ENCODE measurements around the gene G2E3.

Gene G2E3

GRCh38 chr14:30521899-30522736, 36.8 kb upstream of the G2E3 start:
- TF ChIP-seq POLR2AphosphoS5 (IDR thresholded peaks at IDR 0.05; ENCODE audit: low read depth, low read length) (no peak), SIN3A (IDR thresholded peaks at IDR 0.05; ENCODE audit: borderline replicate concordance, insufficient read depth, low read length) (no peak)

GRCh38 chr14:30525833-30526232, 33.1 kb upstream of the G2E3 start:
- no peak for TF ChIP-seq REST (IDR thresholded peaks at IDR 0.05; ENCODE audit: insufficient read depth in 1 of 2, low read depth in 2 of 2, low read length in 2 of 2)
- no peak for TF ChIP-seq TAF1 (IDR thresholded peaks at IDR 0.05; ENCODE audit: borderline replicate concordance, insufficient read depth, low read length)
- TF ChIP-seq SIN3A (IDR thresholded peaks at IDR 0.05; ENCODE audit: borderline replicate concordance, insufficient read depth, low read length) = no peak
- no peak for TF ChIP-seq POLR2AphosphoS5 (IDR thresholded peaks at IDR 0.05; ENCODE audit: low read depth, low read length)
- TF ChIP-seq FOXP2 (optimal IDR thresholded peaks at IDR 0.05; ENCODE audit: borderline replicate concordance, extremely low read depth, extremely low read length, insufficient read depth) = no peak

GRCh38 chr14:30527196-30527595, 31.8 kb upstream of the G2E3 start:
- TF ChIP-seq POLR2AphosphoS5 (IDR thresholded peaks at IDR 0.05; ENCODE audit: low read depth, low read length) (no peak), REST (IDR thresholded peaks at IDR 0.05; ENCODE audit: insufficient read depth in 1 of 2, low read depth in 2 of 2, low read length in 2 of 2) (no peak), TAF1 (IDR thresholded peaks at IDR 0.05; ENCODE audit: borderline replicate concordance, insufficient read depth, low read length) (no peak), SIN3A (IDR thresholded peaks at IDR 0.05; ENCODE audit: borderline replicate concordance, insufficient read depth, low read length) (no peak), FOXP2 (optimal IDR thresholded peaks at IDR 0.05; ENCODE audit: borderline replicate concordance, extremely low read depth, extremely low read length, insufficient read depth) (no peak)

- TF ChIP-seq FOXP2 (optimal IDR thresholded peaks at IDR 0.05; ENCODE audit: borderline replicate concordance, extremely low read depth, extremely low read length, insufficient read depth) = no peak
- peak in 1 of 2 experiments; percentile 79; a peak in 2 of 4 replicates for TF ChIP-seq REST (IDR thresholded peaks at IDR 0.05; ENCODE audit: insufficient read depth in 1 of 2, low read depth in 2 of 2, low read length in 2 of 2)
- TF ChIP-seq POLR2AphosphoS5 (IDR thresholded peaks at IDR 0.05; ENCODE audit: low read depth, low read length) = no peak
- TF ChIP-seq TAF1 (IDR thresholded peaks at IDR 0.05; ENCODE audit: borderline replicate concordance, insufficient read depth, low read length) = no peak
Observed at GRCh38 chr14:30528119-30528518, 30.8 kb upstream of the G2E3 start.

GRCh38 chr14:30528778-30529642, 29.9 kb upstream of the G2E3 start:
- TF ChIP-seq REST (IDR thresholded peaks at IDR 0.05; ENCODE audit: insufficient read depth in 1 of 2, low read depth in 2 of 2, low read length in 2 of 2) (no peak), TAF1 (IDR thresholded peaks at IDR 0.05; ENCODE audit: borderline replicate concordance, insufficient read depth, low read length) (no peak), FOXP2 (optimal IDR thresholded peaks at IDR 0.05; ENCODE audit: borderline replicate concordance, extremely low read depth, extremely low read length, insufficient read depth) (no peak), SIN3A (IDR thresholded peaks at IDR 0.05; ENCODE audit: borderline replicate concordance, insufficient read depth, low read length) (no peak), POLR2AphosphoS5 (IDR thresholded peaks at IDR 0.05; ENCODE audit: low read depth, low read length) (no peak)

All from PFSK-1 (cell line).